T-cell (primary cell): ENCODE results near the gene PORCN. TPM values are rescaled to one million over a fixed set of nuclear protein-coding genes. Genes with fewer than 3 reads are reported as not detected.

Experiments used
- ATAC-seq, 4 experiments: fragments of 200-7000 bp in 3 of 4; fragments of 150-1000 bp in 1 of 4; cut with Tn5 transposase; replicated peaks in 1 of 4; 1 replicate in 3 of 4; 2 replicates in 1 of 4; pipeline ENCODE4 v1.10.0; 2021; ENCODE audit warnings: moderate library complexity in 3 of 4, mild to moderate bottlenecking in 2 of 4, moderate number of reproducible peaks in 1 of 4
- CTCF ChIA-PET, 2 donors: fragments of 300-600 bp; sonication (Branson Sonifier 250); formaldehyde crosslinking; loops; one replicate each; lab custom pipeline; 2022; ENCODE audit warnings: antibody characterized with exemption in 2 of 2; lab: Charles Lee
- POLR2A ChIA-PET, 2 donors: fragments of 300-600 bp; sonication (Branson Sonifier 250); formaldehyde crosslinking; loops; one replicate each; lab custom pipeline; 2022; ENCODE audit warnings: antibody characterized with exemption in 2 of 2; lab: Charles Lee
- DNase-seq, 35 experiments: peaks; one replicate each; pipeline versions ENCODE4 v3.0.0 to v3.0.0-alpha.2; 2013 to 2023
- H3K27ac ChIP-seq: one replicate; pipeline ENCODE4 v1.5.1; 2013; ENCODE audit warnings: low read length
- H3K27me3 ChIP-seq, 2 experiments: replicated peaks in 1 of 2; 1 replicate in 1 of 2; 2 replicates in 1 of 2; pipeline versions ENCODE4 v1.6.1 to v1.7.0; 2013; ENCODE audit warnings: low read length in 1 of 2, mixed read lengths in 1 of 2; ENCODE audit not compliant: control insufficient read depth in 2 of 2, insufficient read depth in 2 of 2; ENCODE audit errors: extremely low read depth in 1 of 2
- H3K36me3 ChIP-seq, 2 donors: 1 replicate in 1 of 2; 2 replicates in 1 of 2; pipeline versions ENCODE4 v1.6.1 to v1.7.0; 2013; ENCODE audit warnings: low read length in 1 of 2; ENCODE audit not compliant: control insufficient read depth in 2 of 2, insufficient read depth in 1 of 2; ENCODE audit errors: extremely low read depth in 1 of 2
- H3K4me1 ChIP-seq, 2 experiments: 1 replicate in 1 of 2; 2 replicates in 1 of 2; pipeline versions ENCODE4 v1.6.1 to v1.7.0; 2013; ENCODE audit warnings: low read length in 2 of 2, mixed read lengths in 1 of 2; ENCODE audit not compliant: insufficient read depth in 2 of 2, control insufficient read depth in 1 of 2; ENCODE audit errors: extremely low read depth in 1 of 2
- H3K4me3 ChIP-seq, 2 donors: 1 replicate in 1 of 2; 2 replicates in 1 of 2; pipeline versions ENCODE4 v1.5.1 to v1.7.0; 2013; ENCODE audit warnings: mild to moderate bottlenecking in 2 of 2, low read length in 1 of 2, moderate library complexity in 1 of 2; ENCODE audit not compliant: control insufficient read depth in 1 of 2; ENCODE audit errors: extremely low read depth in 1 of 2
- H3K9me3 ChIP-seq: 2 replicates; pipeline ENCODE4 v1.7.0; 2013
- H3K27ac Mint-ChIP-seq, 2 donors: one replicate each; pipeline ENCODE4 v1.8.0; 2020 to 2021; ENCODE audit warnings: mild to moderate bottlenecking in 2 of 2, mixed read lengths in 2 of 2
- H3K27me3 Mint-ChIP-seq, 2 donors: one replicate each; pipeline ENCODE4 v1.8.0; 2021 to 2022; ENCODE audit warnings: mixed read lengths in 2 of 2
- H3K36me3 Mint-ChIP-seq: one replicate; pipeline ENCODE4 v1.8.0; 2021; ENCODE audit warnings: mixed read lengths
- H3K4me1 Mint-ChIP-seq, 3 donors: one replicate each; pipeline ENCODE4 v1.8.0; 2020 to 2022; ENCODE audit warnings: mixed read lengths in 3 of 3, mild to moderate bottlenecking in 1 of 3
- H3K4me3 Mint-ChIP-seq, 3 donors: one replicate each; pipeline ENCODE4 v1.8.0; 2020 to 2022; ENCODE audit warnings: mild to moderate bottlenecking in 3 of 3, mixed read lengths in 3 of 3, moderate library complexity in 3 of 3
- H3K9me3 Mint-ChIP-seq, 3 donors: one replicate each; pipeline ENCODE4 v1.8.0; 2020 to 2022; ENCODE audit warnings: mixed read lengths in 3 of 3
- WGBS: methylation state at CpG from one replicate; pipeline ENCODE4 v1.1.5; 2013; ENCODE audit warnings: missing lambda C conversion rate; ENCODE audit not compliant: insufficient coverage; 5-methylcytosine and 5-hydroxymethylcytosine counted together
- total RNA-seq, 35 experiments: library from RNA in 6 of 35; stranded (reverse) in 6 of 35; fragments of 120-200 nt in 1 of 35; gene quantifications; one replicate each; pipeline versions ENCODE4 v1.2.1 to v1.2.4 and lab custom pipeline; 2013 to 2026

Gene PORCN
- total RNA-seq, 5 donors from 2014 or later (not counting 1 experiment from before 2014, with no cell fraction given) = 16.8 to 21.7 (median 18.6) TPM

DNA sequence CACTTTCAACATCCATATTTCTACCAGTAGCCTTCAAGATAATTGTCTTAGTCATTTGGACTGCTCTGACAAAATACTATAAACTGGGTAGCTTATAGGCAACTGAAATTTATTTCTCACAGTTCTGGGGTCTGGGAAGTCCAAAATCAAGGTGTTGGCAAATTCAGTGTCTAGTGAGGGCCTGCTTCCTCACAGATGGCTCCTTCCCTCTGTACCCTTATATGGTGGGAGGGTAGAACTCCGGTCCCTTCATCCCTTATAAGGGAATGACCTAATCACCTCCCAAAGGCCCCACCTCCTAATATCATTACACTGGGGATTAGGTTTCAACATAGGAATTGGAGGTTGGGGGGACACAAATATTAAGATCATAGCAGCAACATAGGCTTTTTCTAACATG lies 23.4 kb downstream of the PORCN start:
- peaks cover 0 to 11% (median 7%) of the 10 kb centered on the region in 3 donors for H3K4me1 Mint-ChIP-seq
- Histone ChIP-seq H3K27me3 (no peaks in the 10 kb centered on the region), H3K27ac (peak overlapping the region; percentile 61), H3K9me3 (no peaks in the 10 kb centered on the region), H3K4me1 (peaks cover 0 to 9% of the 10 kb centered on the region in 2 experiments), H3K4me3 (no peak overlapping the region), H3K36me3 (peaks cover 0 to 13% of the 10 kb centered on the region in 2 donors)
- DNase-seq (no peak), ATAC-seq (no peak)
- no peaks in the 10 kb centered on the region for H3K27me3 Mint-ChIP-seq
- H3K4me3 Mint-ChIP-seq = no peak overlapping the region
- POLR2A ChIA-PET = interaction anchor here in 1 of 2 donors (0.5 kb wide), 1 partner anchor 64 kb away, joined by 6 read pairs; no protein-coding TSS in a partner anchor
- WGBS = no CpG with 5 or more reads among the region's 1 CpG
- no peaks in the 10 kb centered on the region for H3K9me3 Mint-ChIP-seq
- H3K27ac Mint-ChIP-seq = peak overlapping the region; percentile 2 to 83
- CTCF ChIA-PET = no interaction called here
- H3K36me3 Mint-ChIP-seq = peaks cover 13% of the 10 kb centered on the region

DNA sequence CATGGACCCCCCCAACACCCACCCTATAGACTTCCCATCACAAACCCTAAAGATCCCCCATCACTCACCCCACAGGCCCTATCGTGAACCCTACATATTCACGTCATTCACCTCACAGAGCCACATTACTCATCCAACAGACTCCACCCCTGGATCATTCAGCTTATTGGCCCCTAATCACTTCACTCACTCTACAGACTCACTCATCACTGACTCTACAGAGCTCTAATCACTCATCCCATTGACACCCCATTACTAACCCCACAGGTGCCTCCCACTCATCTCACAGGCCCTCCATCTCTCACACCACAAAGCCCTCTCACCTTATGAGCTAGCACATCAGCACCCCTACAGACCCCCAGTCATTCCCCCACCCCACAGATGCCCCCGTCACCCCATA lies 24.4 kb downstream of the PORCN start:
- Mint-ChIP-seq H3K4me1 (peaks cover 0 to 11% (median 7%) of the 10 kb centered on the region in 3 donors), H3K4me3 (no peak overlapping the region), H3K9me3 (no peaks in the 10 kb centered on the region), H3K27me3 (no peaks in the 10 kb centered on the region), H3K36me3 (peaks cover 7% of the 10 kb centered on the region), H3K27ac (no peak overlapping the region)
- 94% methylated on average over 2 of the region's 3 CpGs for WGBS
- no peak for DNase-seq
- no peak for ATAC-seq
- no peak overlapping the region for H3K27ac ChIP-seq
- no peaks in the 10 kb centered on the region for H3K9me3 ChIP-seq
- no peaks in the 10 kb centered on the region for H3K27me3 ChIP-seq
- peaks cover 0 to 4% of the 10 kb centered on the region in 2 donors for H3K36me3 ChIP-seq
- CTCF ChIA-PET = no interaction called here
- H3K4me3 ChIP-seq = no peak overlapping the region
- POLR2A ChIA-PET = no interaction called here
- peaks cover 0 to 8% of the 10 kb centered on the region in 2 experiments for H3K4me1 ChIP-seq

DNA sequence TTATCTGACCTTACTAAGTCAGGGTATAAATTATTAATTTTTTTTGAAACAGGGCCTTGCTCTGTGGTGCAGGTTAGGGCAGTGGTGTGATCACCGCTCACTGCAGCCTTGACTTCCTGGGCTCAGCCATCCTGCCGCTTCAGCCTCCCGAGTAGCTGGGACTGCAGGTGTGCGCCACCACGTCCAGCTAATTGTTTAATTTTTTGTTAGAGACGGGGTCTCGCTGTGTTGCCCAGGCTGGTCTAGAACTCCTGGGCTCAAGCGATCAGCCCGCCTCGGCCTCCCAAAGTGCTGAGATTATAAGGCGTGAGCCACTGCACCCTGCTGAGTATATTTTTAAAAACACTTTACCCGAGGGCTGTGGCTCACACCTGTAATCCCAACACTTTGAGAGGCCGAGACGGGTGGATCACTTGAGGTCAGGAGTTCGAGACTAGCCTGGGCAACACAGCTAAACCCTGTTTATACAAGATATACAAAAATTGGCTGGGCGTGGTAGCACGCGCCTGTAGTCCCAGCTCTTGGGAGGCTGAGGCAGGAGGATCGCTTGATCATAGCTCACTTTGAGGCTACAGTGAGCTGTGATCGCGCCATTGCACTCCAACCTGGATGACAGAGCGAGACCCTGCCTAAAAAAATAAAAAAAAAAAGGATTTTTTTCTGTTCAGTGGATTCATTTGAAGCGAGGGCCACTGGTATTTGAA lies 30.0 kb downstream of the PORCN start:
- WGBS = 82% methylated on average over 3 of the region's 23 CpGs
- peaks cover 6% of the 10 kb centered on the region for H3K36me3 Mint-ChIP-seq
- H3K4me1 Mint-ChIP-seq = peaks cover 16 to 19% (median 17%) of the 10 kb centered on the region in 3 donors
- H3K9me3 Mint-ChIP-seq = no peaks in the 10 kb centered on the region
- no peaks in the 10 kb centered on the region for H3K27me3 Mint-ChIP-seq
- ATAC-seq (no peak), DNase-seq (peak in 2 of 35 experiments; percentile 1 to 11)
- H3K4me3 Mint-ChIP-seq = peak overlapping the region; percentile 73 to 89 (median 84)
- POLR2A ChIA-PET = interaction anchor here (0.6 to 0.7 kb wide), 3 partner anchors 16 to 1695 kb away, joined by 3 to 7 read pairs (median 7); no protein-coding TSS in a partner anchor
- Histone ChIP-seq H3K9me3 (no peaks in the 10 kb centered on the region), H3K4me1 (peaks cover 0 to 22% of the 10 kb centered on the region in 2 experiments), H3K27ac (peak overlapping the region; percentile 85), H3K4me3 (peak overlapping the region in 1 of 2 donors; percentile 27), H3K36me3 (peaks cover 0 to 10% of the 10 kb centered on the region in 2 donors), H3K27me3 (no peaks in the 10 kb centered on the region)
- CTCF ChIA-PET = interaction anchor here (0.6 to 2.1 kb wide), 6 partner anchors 11 to 463 kb away, joined by 3 to 7 read pairs (median 6); partner anchors contain the start of genes GRIPAP1 (in 1 of the 2) and RBM3 (in 1 of the 2)
- peak overlapping the region; percentile 73 to 82 for H3K27ac Mint-ChIP-seq

- peak within 1 kb of the TSS; percentile 86 to 94 for H3K27ac Mint-ChIP-seq
- WGBS = under 1% methylated on average over 44 of the region's 59 CpGs
- peak within 1 kb of the TSS; percentile 95 for H3K27ac ChIP-seq
- H3K4me3 ChIP-seq = peak within 1 kb of the TSS in 1 of 2 donors; percentile 80
- no peaks in the 10 kb centered on the region for H3K27me3 Mint-ChIP-seq
- peaks cover 0 to 10% of the 10 kb centered on the region in 2 donors for H3K36me3 ChIP-seq
- CTCF ChIA-PET = interaction anchor here (0.6 to 2.1 kb wide), 7 partner anchors 10 to 463 kb away, joined by 3 to 7 read pairs (median 6); partner anchors contain the start of genes EBP (in 1 of the 2), GRIPAP1 (in 1 of the 2) and RBM3 (in 1 of the 2)
- no peaks in the 10 kb centered on the region for H3K9me3 ChIP-seq
- H3K9me3 Mint-ChIP-seq = no peaks in the 10 kb centered on the region
- peak within 1 kb of the TSS; percentile 73 to 89 (median 84) for H3K4me3 Mint-ChIP-seq
- peak; percentile 87 to 90 (median 89) for ATAC-seq
- POLR2A ChIA-PET = interaction anchor here (0.6 to 1.3 kb wide), 6 partner anchors 15 to 1696 kb away, joined by 3 to 7 read pairs (median 6); partner anchors contain the start of gene RBM3 (in 1 of the 2)
- DNase-seq = peak; percentile 85 to 98 (median 97)
- peaks cover 0 to 22% of the 10 kb centered on the region in 2 experiments for H3K4me1 ChIP-seq
- peaks cover 16 to 19% (median 17%) of the 10 kb centered on the region in 3 donors for H3K4me1 Mint-ChIP-seq
- no peaks in the 10 kb centered on the region for H3K27me3 ChIP-seq
- H3K36me3 Mint-ChIP-seq = peaks cover 8% of the 10 kb centered on the region
These were observed 30.7 kb downstream of the PORCN start, which contains the start of gene TBC1D25 for GRCh38 chrX:48539345-48540027. Gene TBC1D25 (plus strand): TSS chrX:48539714. CDS start chrX:48539798, 84 bp downstream.

DNA sequence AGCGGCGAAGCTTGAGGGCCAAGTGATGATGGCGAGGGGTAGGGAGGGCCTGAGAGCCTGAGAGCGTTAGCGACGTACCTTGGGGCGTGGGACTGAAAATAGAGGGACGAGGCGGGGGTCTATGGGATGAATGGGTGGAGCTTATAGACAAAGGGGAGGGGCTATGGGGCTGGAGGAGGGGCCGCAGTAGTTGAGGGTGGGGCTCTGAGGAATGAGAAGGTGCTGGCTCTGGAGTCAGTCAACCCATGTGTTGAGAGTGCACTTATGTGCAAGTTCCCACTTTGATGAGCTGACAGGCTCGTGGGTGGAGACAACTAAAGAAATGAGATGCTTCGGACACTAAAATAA lies 31.2 kb downstream of the PORCN start:
- Mint-ChIP-seq H3K9me3 (no peaks in the 10 kb centered on the region), H3K27me3 (no peaks in the 10 kb centered on the region), H3K27ac (peak overlapping the region; percentile 86 to 94), H3K4me3 (peak overlapping the region; percentile 73 to 89 (median 84)), H3K36me3 (peaks cover 8% of the 10 kb centered on the region), H3K4me1 (peaks cover 16 to 19% (median 17%) of the 10 kb centered on the region in 3 donors)
- Histone ChIP-seq H3K27ac (peak overlapping the region; percentile 95), H3K4me1 (peaks cover 0 to 22% of the 10 kb centered on the region in 2 experiments), H3K9me3 (no peaks in the 10 kb centered on the region), H3K36me3 (peaks cover 4 to 15% of the 10 kb centered on the region in 2 donors), H3K27me3 (no peaks in the 10 kb centered on the region), H3K4me3 (peak overlapping the region in 1 of 2 donors; percentile 80)
- POLR2A ChIA-PET = interaction anchor here (0.6 to 1.3 kb wide), 3 partner anchors 18 to 37 kb away, joined by 3 to 7 read pairs (median 4); partner anchors contain the start of gene RBM3 (in 1 of the 2)
- WGBS = 1% methylated on average over 10 of the region's 12 CpGs
- peak in 33 of 35 experiments; percentile 8 to 71 (median 41) for DNase-seq
- peak; percentile 39 to 51 (median 48) for ATAC-seq
- CTCF ChIA-PET = interaction anchor here in 1 of 2 donors (0.7 to 2.1 kb wide), 4 partner anchors 18 to 457 kb away, joined by 3 to 7 read pairs (median 6); partner anchors contain the start of genes EBP and RBM3
